Stimulated activated CD4-positive, alpha-beta T cell treated with anti-CD3 and anti-CD28 coated beads, Interleukin-15, amount 100 ng/mL, for 1 hour (primary cell): ENCODE measurements around the gene SLC9A1.
"Not testable (repeated sequence)": the region's sequence is repeated elsewhere in the genome, so short reads cannot be mapped to it uniquely, and the experiment has no call there.

ENCODE experiments used
- DNase-seq, 2 donors: peaks; one replicate each; pipeline ENCODE4 v3.0.0-alpha.2; 2020; ENCODE audit warnings: low read depth in 1 of 2, low spot score in 1 of 2

Gene SLC9A1

GRCh38 chr1:27135541-27136235 is 19.2 kb downstream of the SLC9A1 start:
- no peak for DNase-seq

GRCh38 chr1:27133991-27134390 is 20.9 kb downstream of the SLC9A1 start:
- no peak for DNase-seq

- no peak for DNase-seq
These were observed 21.8 kb downstream of the SLC9A1 start for GRCh38 chr1:27133158-27133557.

- no peak for DNase-seq
These were observed 22.3 kb downstream of the SLC9A1 start for GRCh38 chr1:27132624-27133023.

GRCh38 chr1:27132147-27132546 is 22.8 kb downstream of the SLC9A1 start:
- no peak for DNase-seq

- no peak for DNase-seq
These were observed 24.1 kb downstream of the SLC9A1 start for GRCh38 chr1:27130798-27131197.

- DNase-seq, result no peak
These were observed 25.7 kb downstream of the SLC9A1 start for GRCh38 chr1:27129225-27129624.

- no peak for DNase-seq
These were observed 27.5 kb downstream of the SLC9A1 start for GRCh38 chr1:27127419-27127818.

- DNase-seq, result no peak
These were observed 28.5 kb downstream of the SLC9A1 start for GRCh38 chr1:27126391-27126790.

GRCh38 chr1:27125125-27125524 is 29.8 kb downstream of the SLC9A1 start:
- not testable (repeated sequence) for DNase-seq

GRCh38 chr1:27124405-27124804 is 30.5 kb downstream of the SLC9A1 start:
- DNase-seq, result no peak

- DNase-seq, result no peak
These were observed 32.3 kb downstream of the SLC9A1 start for GRCh38 chr1:27122652-27123051.

GRCh38 chr1:27120854-27121253 is 34.1 kb downstream of the SLC9A1 start:
- DNase-seq, result no peak

- no peak for DNase-seq
These were observed 36.6 kb downstream of the SLC9A1 start for GRCh38 chr1:27118440-27118689.

GRCh38 chr1:27117733-27118439 is 37.0 kb downstream of the SLC9A1 start:
- no peak for DNase-seq

GRCh38 chr1:27116697-27117096 is 38.2 kb downstream of the SLC9A1 start:
- DNase-seq, result no peak

GRCh38 chr1:27116232-27116631 is 38.7 kb downstream of the SLC9A1 start:
- DNase-seq, result no peak

GRCh38 chr1:27114546-27114945 is 40.4 kb downstream of the SLC9A1 start:
- no peak for DNase-seq

- no peak for DNase-seq
These were observed 41.1 kb downstream of the SLC9A1 start for GRCh38 chr1:27113861-27114260.

- DNase-seq, result peak; percentile 25 to 28
These were observed 43.0 kb downstream of the SLC9A1 start for GRCh38 chr1:27111626-27112573.

GRCh38 chr1:27109103-27109822 is 45.7 kb downstream of the SLC9A1 start:
- DNase-seq, result no peak
